Activated CD4-positive, alpha-beta T cell treated with anti-CD3 and anti-CD28 coated beads for 36 hours (primary cell): ENCODE results near the gene OR5AK2. TPM values are rescaled to one million over a fixed set of nuclear protein-coding genes. Genes with fewer than 3 reads are reported as not detected.

Source experiments
- ATAC-seq: fragments of 200-7000 bp; cut with Tn5 transposase; one replicate; pipeline ENCODE4 v1.10.0; 2021; ENCODE audit warnings: mild to moderate bottlenecking, moderate library complexity
- CTCF ChIA-PET: fragments of 350-600 bp; sonication (Branson Sonifier 250); formaldehyde crosslinking; loops from one replicate; lab custom pipeline; 2021; ENCODE audit warnings: antibody characterized with exemption; lab: Charles Lee
- POLR2A ChIA-PET: fragments of 350-600 bp; sonication (Branson Sonifier 250); formaldehyde crosslinking; loops from one replicate; lab custom pipeline; 2021; ENCODE audit warnings: antibody characterized with exemption, inconsistent platforms; lab: Charles Lee
- DNase-seq: peaks from one replicate; pipeline ENCODE4 v3.0.0-alpha.2; 2020
- H3K27ac Mint-ChIP-seq: one replicate; pipeline ENCODE4 v1.8.0; 2021; ENCODE audit warnings: mixed read lengths
- H3K27me3 Mint-ChIP-seq: one replicate; pipeline ENCODE4 v1.8.0; 2021; ENCODE audit warnings: mixed read lengths
- H3K36me3 Mint-ChIP-seq: one replicate; pipeline ENCODE4 v1.8.0; 2021; ENCODE audit warnings: low read depth, mixed read lengths
- H3K4me1 Mint-ChIP-seq: one replicate; pipeline ENCODE4 v1.8.0; 2021; ENCODE audit warnings: mixed read lengths
- H3K4me3 Mint-ChIP-seq: one replicate; pipeline ENCODE4 v1.8.0; 2021; ENCODE audit warnings: mild to moderate bottlenecking, moderate library complexity, mixed read lengths
- H3K9me3 Mint-ChIP-seq: one replicate; pipeline ENCODE4 v1.8.0; 2021; ENCODE audit warnings: low read depth, mixed read lengths
- intact Hi-C, 2 experiments: fragments of 100-400 bp; cut with DNase I in 1 of 2; cut with micrococcal nuclease in 1 of 2; formaldehyde crosslinking; loops; one replicate each; pipeline versions ENCODE4 v1.14.2 to v1.15.1; 2022 to 2024; cut with DNase I, micrococcal nuclease
- total RNA-seq, 2 experiments: library from RNA; stranded (reverse); gene quantifications; one replicate each; pipeline ENCODE4 v1.2.3, GENCODE V29; 2021

The OR5AK2 gene
- total RNA-seq, 2 experiments from 2014 or later: not detected

DNA sequence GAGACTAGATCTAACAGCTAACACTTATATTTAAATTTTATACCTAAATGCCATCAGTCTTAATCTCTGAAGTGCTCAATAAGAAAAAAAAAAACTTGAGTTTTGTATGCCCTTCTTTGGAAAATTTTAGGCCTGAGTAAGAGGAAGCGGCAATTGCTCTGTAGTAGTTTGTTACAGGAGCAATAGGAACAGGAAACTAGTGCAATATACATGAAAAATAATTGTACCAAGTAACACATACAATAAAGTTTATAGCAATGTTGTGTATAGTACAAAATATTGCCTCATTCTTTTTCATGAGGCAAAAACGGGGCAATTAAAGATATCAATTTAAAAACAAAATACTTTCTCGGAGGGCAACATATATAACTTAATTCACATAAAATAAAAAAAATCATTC lies 19.7 kb downstream of the OR5AK2 start:
- DNase-seq: no peak
- H3K4me3 Mint-ChIP-seq: no peak overlapping the region
- no peaks in the 10 kb centered on the region for H3K36me3 Mint-ChIP-seq
- intact Hi-C loops: no loop called here
- CTCF ChIA-PET: no interaction called here
- no peak for ATAC-seq
- POLR2A ChIA-PET: no interaction called here
- no peaks in the 10 kb centered on the region for H3K27me3 Mint-ChIP-seq
- no peaks in the 10 kb centered on the region for H3K4me1 Mint-ChIP-seq
- peaks cover 5% of the 10 kb centered on the region for H3K9me3 Mint-ChIP-seq
- no peak overlapping the region for H3K27ac Mint-ChIP-seq

DNA sequence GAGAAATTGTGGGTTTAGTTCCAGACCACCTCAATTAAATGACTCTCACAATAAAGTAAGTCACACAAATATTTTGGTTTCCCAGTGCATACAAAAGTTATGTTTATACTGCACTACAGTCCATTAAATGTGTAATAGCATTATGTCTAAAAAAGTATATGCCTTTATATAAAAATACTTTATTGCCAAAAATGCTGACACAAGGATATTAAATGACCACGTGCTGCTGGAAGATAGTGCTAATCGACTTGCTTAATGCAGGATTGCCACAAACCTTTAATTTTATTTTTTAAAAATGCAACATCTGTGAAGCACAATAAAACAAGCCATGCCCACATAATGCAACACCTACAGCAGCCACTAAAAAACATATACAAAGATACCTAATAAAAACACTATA lies 27.0 kb downstream of the OR5AK2 start:
- ChIA-PET POLR2A (no interaction called here), CTCF (no interaction called here)
- H3K36me3 Mint-ChIP-seq: no peaks in the 10 kb centered on the region
- DNase-seq (no peak), ATAC-seq (no peak)
- intact Hi-C loops: no loop called here
- no peaks in the 10 kb centered on the region for H3K27me3 Mint-ChIP-seq
- no peak overlapping the region for H3K4me3 Mint-ChIP-seq
- no peak overlapping the region for H3K27ac Mint-ChIP-seq
- H3K4me1 Mint-ChIP-seq: no peaks in the 10 kb centered on the region
- H3K9me3 Mint-ChIP-seq: peaks cover 3% of the 10 kb centered on the region

DNA sequence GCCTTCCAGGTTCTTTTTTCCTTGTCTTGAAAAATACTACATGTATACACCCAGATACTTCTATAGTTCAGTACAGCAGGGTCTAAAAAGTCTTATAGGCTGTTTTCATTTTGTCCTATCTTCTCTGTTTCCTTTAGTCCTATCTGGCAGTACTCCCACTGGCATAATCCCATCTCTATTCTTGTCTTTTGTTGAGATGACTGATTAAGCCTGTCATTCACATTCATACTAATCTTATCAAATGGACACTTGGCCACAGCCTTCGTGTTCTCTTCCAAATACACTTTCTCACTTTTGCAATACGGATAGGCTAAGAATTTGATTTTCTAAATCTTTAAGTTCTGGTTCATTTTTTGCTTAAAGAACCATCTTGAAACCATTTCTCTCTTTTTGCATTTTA lies 42.8 kb downstream of the OR5AK2 start:
- Mint-ChIP-seq H3K4me3 (no peak overlapping the region), H3K4me1 (no peaks in the 10 kb centered on the region), H3K9me3 (peaks cover 4% of the 10 kb centered on the region), H3K36me3 (no peaks in the 10 kb centered on the region), H3K27me3 (no peaks in the 10 kb centered on the region), H3K27ac (no peak overlapping the region)
- DNase-seq (no peak), ATAC-seq (no peak)
- intact Hi-C loops: no loop called here
- CTCF ChIA-PET: no interaction called here
- POLR2A ChIA-PET: no interaction called here

Other genes with a start within 250 kb of the OR5AK2 start
- gene OR9G4, start 240.2 kb upstream of the OR5AK2 start, total RNA-seq: not detected
- gene LRRC55, start 193.0 kb downstream of the OR5AK2 start, total RNA-seq: not detected
- not detected for gene APLNR, start 248.3 kb downstream of the OR5AK2 start, total RNA-seq